Measurements from ENCODE around the gene TNFRSF4.

DNA sequence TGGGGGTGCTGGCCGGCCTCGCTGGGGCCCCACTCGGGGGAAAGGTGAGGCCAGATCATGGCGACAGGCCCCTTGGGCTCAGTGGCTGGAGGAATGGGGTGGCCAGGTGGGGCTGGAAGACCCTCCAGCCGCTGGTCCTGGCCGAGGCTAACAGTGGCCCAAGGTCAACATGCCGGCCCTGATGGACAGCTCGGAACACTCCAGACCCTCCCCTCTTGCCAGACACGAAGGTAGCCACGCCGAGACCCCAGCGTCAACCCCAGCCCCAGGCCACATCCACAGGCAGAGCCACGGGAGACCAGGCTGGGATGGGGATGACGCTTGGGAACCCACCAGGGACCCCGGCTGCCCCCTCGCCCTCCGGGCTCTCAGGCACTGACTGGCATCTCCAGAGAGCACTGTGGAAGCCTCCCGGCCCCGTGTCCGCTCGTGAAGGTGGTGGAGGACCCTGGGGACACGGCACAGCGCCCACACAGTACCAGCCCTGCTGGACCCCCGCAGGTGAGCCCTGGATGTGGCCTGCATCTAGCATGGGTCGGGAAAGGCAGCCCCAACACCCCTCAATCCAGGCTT is 33.5 kb upstream of the TNFRSF4 start:
- TF ChIP-seq, protein P1, sequence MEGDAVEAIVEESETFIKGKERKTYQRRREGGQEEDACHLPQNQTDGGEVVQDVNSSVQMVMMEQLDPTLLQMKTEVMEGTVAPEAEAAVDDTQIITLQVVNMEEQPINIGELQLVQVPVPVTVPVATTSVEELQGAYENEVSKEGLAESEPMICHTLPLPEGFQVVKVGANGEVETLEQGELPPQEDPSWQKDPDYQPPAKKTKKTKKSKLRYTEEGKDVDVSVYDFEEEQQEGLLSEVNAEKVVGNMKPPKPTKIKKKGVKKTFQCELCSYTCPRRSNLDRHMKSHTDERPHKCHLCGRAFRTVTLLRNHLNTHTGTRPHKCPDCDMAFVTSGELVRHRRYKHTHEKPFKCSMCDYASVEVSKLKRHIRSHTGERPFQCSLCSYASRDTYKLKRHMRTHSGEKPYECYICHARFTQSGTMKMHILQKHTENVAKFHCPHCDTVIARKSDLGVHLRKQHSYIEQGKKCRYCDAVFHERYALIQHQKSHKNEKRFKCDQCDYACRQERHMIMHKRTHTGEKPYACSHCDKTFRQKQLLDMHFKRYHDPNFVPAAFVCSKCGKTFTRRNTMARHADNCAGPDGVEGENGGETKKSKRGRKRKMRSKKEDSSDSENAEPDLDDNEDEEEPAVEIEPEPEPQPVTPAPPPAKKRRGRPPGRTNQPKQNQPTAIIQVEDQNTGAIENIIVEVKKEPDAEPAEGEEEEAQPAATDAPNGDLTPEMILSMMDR (conservative IDR thresholded peaks at IDR 0.05; ENCODE audit: low read length), result no peak
- no peak for TF ChIP-seq EZH2phosphoT487 (IDR thresholded peaks at IDR 0.05; ENCODE audit: borderline replicate concordance)

Data from Loucy (cell line).